Uterus (tissue), 4 donors: ENCODE results near the gene ARSB. TPM values are rescaled to one million over a fixed set of nuclear protein-coding genes. Genes with fewer than 3 reads are reported as not detected.
"Not testable (repeated sequence)": the region's sequence is repeated elsewhere in the genome, so short reads cannot be mapped to it uniquely, and the experiment has no call there.

Source experiments
- DNase-seq, 2 donors: peaks; one replicate each; pipeline ENCODE4 v3.0.0-alpha.2; 2019 to 2020
- H3K27ac ChIP-seq, 2 donors: fragments of 200-600 bp; sonication (generic); 1 replicate in 1 of 2; 2 replicates in 1 of 2; pipeline ENCODE4 v1.5.1; 2016 to 2018
- H3K27me3 ChIP-seq, 2 donors: fragments of 200-600 bp; sonication (generic); one replicate each; pipeline ENCODE4 v1.5.1; 2018 to 2019; ENCODE audit warnings: control low read depth in 1 of 2
- H3K36me3 ChIP-seq, 2 donors: fragments of 200-600 bp; sonication (generic); one replicate each; pipeline ENCODE4 v1.5.1; 2019; ENCODE audit warnings: control low read depth in 1 of 2
- H3K4me1 ChIP-seq, 2 donors: fragments of 200-600 bp; sonication (generic); one replicate each; pipeline ENCODE4 v1.5.1; 2018 to 2019; ENCODE audit warnings: control low read depth in 1 of 2
- H3K4me3 ChIP-seq, 2 donors: fragments of 200-600 bp; sonication (generic); 1 replicate in 1 of 2; 2 replicates in 1 of 2; pipeline ENCODE4 v1.5.1; 2018 to 2019; ENCODE audit warnings: mild to moderate bottlenecking in 1 of 2
- H3K9me3 ChIP-seq, 2 donors: fragments of 200-600 bp; sonication (generic); one replicate each; pipeline ENCODE4 v1.5.1; 2019; ENCODE audit warnings: control low read depth in 1 of 2
- POLR2A ChIP-seq, 2 donors: fragments of 450-650 bp; IDR thresholded peaks; one replicate each; pipeline ENCODE4 v1.6.1; 2016; ENCODE audit warnings: antibody characterized with exemption in 2 of 2, mild to moderate bottlenecking in 1 of 2, moderate library complexity in 1 of 2
- intact Hi-C: fragments of 100-400 bp; cut with DNase I; formaldehyde crosslinking; loops from one replicate; pipeline ENCODE4 v1.15.1; 2023; ENCODE audit warnings: low total_unique reads
- total RNA-seq, 4 donors: library from RNA; depleted of rRNA in 3 of 4; stranded (reverse); fragments of >200 nt in 3 of 4; gene quantifications; one replicate each; pipeline versions ENCODE4 v1.1.0 to v1.2.4, GENCODE V29; 2014 to 2023
- TF ChIP-seq, protein P1 (sequence below), 4 experiments: fragments of 200-600 bp in 2 of 4; fragments of 450-650 bp in 2 of 4; sonication (generic) in 2 of 4; IDR thresholded peaks; one replicate each; pipeline ENCODE4 v1.5.1; 2016 to 2019; ENCODE audit warnings: antibody characterized with exemption in 4 of 4, mild to moderate bottlenecking in 2 of 4, moderate library complexity in 1 of 4
- donor health status: DM: yes; HTN: yes; CAD: no.

Gene ARSB
- total RNA-seq, 4 donors from 2014 or later = 10.0 to 22.7 (median 15.1) TPM

DNA sequence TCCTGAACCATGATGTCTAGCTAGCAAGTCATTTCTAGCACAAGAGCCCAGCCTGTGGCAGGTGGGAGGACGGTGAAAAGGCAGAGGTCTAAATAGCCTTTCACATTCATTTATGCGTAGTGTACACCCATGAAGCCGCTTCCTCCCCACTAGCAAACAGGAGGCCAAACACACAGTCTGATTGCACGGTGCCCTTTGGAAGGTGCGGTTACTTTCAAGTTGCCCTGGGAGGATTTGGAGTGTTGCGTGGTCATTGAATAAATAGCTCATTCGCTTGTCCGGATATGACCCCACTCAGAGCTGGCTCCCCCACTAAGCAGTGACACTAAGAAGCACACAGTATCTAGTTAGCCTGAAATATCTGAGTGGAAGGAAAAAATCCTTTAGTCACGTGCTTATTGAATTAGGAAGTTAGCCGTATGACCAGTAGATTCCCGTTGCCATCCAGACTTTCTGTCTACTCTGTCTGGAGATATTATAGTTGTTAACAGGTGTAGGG, 664 bp upstream of the ARSB start:
- peak in 1 of 2 donors; percentile 38 for DNase-seq

DNA sequence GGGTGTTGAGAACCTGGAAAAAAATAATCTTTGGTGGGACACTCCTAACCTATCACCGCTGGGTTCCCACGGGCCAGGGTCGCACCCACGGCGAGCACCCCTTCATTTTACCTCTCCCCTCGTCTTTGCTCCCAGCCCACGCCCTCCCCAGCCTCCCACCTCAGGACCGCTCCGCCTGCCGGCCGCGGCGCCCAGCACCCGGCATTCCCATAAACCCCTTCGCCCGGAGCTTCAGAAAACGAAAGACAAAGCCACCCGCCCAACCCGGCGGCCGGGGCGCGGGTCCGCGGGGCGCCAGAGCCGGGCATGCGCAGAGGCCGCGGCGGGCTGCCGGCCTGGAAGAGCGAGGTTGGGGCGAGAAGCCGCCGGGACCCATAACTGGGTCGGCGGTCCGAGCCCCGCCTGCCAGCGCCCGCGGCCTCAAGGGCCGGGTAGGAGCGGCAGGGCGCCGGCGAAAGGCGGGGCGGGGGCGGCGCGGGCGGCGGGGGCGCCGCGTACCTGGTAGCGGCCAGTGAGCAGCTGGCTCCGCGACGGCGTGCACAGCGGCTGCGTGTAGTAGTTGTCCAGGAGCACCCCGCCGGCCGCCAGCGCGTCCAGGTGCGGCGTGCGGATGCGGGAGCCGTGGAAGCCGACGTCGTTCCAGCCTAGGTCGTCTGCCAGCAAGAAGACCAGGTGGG, 533 bp downstream of the ARSB start:
- TF ChIP-seq, protein P1, sequence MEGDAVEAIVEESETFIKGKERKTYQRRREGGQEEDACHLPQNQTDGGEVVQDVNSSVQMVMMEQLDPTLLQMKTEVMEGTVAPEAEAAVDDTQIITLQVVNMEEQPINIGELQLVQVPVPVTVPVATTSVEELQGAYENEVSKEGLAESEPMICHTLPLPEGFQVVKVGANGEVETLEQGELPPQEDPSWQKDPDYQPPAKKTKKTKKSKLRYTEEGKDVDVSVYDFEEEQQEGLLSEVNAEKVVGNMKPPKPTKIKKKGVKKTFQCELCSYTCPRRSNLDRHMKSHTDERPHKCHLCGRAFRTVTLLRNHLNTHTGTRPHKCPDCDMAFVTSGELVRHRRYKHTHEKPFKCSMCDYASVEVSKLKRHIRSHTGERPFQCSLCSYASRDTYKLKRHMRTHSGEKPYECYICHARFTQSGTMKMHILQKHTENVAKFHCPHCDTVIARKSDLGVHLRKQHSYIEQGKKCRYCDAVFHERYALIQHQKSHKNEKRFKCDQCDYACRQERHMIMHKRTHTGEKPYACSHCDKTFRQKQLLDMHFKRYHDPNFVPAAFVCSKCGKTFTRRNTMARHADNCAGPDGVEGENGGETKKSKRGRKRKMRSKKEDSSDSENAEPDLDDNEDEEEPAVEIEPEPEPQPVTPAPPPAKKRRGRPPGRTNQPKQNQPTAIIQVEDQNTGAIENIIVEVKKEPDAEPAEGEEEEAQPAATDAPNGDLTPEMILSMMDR (IDR thresholded peaks at IDR 0.05) = peak; percentile 28 to 68 (median 54)
- peak; percentile 59 to 73 for TF ChIP-seq POLR2A (IDR thresholded peaks at IDR 0.05)
- peak; percentile 85 to 86 for DNase-seq
- intact Hi-C loops = no loop called here

More for the DNA sequence above, 664 bp upstream of the ARSB start:
- peak overlapping the region; percentile 71 to 98 for H3K4me3 ChIP-seq
- peak overlapping the region; percentile 100 for H3K27ac ChIP-seq
- intact Hi-C loops = no loop called here
- TF ChIP-seq, protein P1 (IDR thresholded peaks at IDR 0.05) = no peak
- no peak for TF ChIP-seq POLR2A (IDR thresholded peaks at IDR 0.05)
- H3K27me3 ChIP-seq = no peaks in the 10 kb centered on the region
- peaks cover 0 to 9% of the 10 kb centered on the region in 2 donors for H3K4me1 ChIP-seq
- H3K9me3 ChIP-seq = no peaks in the 10 kb centered on the region
- no peaks in the 10 kb centered on the region for H3K36me3 ChIP-seq

DNA sequence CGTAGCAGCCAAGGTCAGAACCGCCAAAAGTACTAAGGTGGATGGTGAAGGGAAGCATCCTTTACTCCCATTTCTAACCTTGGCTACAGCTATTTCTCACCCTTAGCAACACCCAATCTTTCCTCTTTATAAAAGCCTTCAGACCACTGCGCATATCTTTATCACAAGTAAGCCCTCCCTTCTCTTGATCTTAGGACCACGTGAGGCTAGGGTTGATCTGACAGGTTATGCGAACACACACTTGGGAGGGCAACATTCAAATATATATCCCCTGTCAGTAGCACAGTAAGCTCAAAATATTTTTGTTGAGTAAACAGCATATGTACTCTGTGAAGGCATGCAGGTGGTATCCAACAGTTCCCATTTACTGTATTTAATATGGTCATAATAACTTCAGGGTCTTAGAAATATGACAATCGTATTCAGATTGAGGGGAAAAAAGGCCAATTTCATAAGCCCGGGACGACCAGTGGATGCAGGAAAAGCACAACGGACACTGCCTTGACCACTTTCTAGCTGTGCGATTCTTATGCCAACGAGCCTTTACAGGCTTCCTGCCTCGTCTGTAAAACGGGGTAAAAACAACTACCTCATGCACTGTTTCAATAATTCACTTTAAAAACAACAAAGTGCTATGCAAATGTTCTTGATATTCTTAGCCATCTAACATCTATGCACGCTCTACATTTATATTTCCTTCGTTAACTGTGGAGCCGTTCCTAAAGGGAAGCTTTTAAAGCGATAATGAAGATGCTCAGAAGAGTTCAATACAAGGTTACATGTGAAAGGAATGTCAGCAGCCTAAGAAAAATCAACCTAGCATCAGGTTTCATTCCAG, 1.3 kb downstream of the ARSB start:
- TF ChIP-seq, protein P1 (IDR thresholded peaks at IDR 0.05) = no peak
- TF ChIP-seq POLR2A (IDR thresholded peaks at IDR 0.05) = no peak
- H3K9me3 ChIP-seq = no peaks in the 10 kb centered on the region
- intact Hi-C loops = no loop called here
- peaks cover 0 to 9% of the 10 kb centered on the region in 2 donors for H3K4me1 ChIP-seq
- H3K27me3 ChIP-seq = no peaks in the 10 kb centered on the region
- peak overlapping the region; percentile 100 for H3K27ac ChIP-seq
- H3K4me3 ChIP-seq = peak overlapping the region; percentile 71 to 98
- no peak for DNase-seq
- H3K36me3 ChIP-seq = no peaks in the 10 kb centered on the region

More for the DNA sequence above, 533 bp downstream of the ARSB start:
- H3K4me3 ChIP-seq = peak overlapping the region; percentile 71 to 98
- H3K36me3 ChIP-seq = no peaks in the 10 kb centered on the region
- peak overlapping the region; percentile 100 for H3K27ac ChIP-seq
- no peaks in the 10 kb centered on the region for H3K27me3 ChIP-seq
- H3K4me1 ChIP-seq = peaks cover 0 to 9% of the 10 kb centered on the region in 2 donors
- no peaks in the 10 kb centered on the region for H3K9me3 ChIP-seq

DNA sequence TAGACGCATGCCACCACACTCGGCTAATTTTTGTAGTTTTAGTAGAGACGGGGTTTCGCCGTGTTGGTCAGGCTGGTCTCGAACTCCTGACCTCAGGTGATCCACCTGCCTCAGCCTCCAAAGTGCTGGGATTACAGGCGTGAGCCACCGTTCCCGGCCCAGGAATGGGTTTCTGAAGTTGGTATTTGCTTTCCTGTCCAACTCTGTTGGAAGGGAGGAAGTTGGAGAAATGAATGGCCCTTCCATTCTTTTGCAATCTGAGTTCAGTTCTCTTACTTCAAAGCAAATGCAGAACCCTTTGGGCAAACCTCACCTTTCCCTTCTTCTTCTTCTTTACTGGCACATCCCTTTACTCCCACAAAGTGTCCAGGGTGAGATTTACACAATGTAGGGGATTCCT, 1.9 kb downstream of the ARSB start:
- intact Hi-C loops, H3K36me3 ChIP-seq, H3K4me3 ChIP-seq, H3K27me3 ChIP-seq, H3K9me3 ChIP-seq, DNase-seq, H3K4me1 ChIP-seq: not testable (repeated sequence)
- peak overlapping the region; percentile 100 for H3K27ac ChIP-seq

DNA sequence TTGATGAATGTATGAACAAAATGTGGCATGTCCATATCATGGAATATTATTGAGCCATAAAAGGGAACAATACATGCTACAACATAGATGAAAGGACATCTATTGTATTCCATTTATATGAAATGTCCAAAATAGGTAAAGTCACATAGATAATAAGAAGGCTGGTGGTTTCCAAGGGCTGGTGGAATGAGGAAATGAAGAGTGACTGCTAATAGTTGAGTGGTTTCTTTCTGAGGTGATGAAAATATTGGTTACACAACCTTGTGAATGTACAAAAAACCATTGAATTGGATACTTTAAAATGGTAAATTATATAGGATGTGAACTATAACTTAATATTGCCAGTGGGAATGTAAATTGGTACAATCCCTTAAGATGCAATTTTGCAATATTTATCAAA, 5.2 kb downstream of the ARSB start:
- no peaks in the 10 kb centered on the region for H3K36me3 ChIP-seq
- H3K9me3 ChIP-seq = no peaks in the 10 kb centered on the region
- H3K4me3 ChIP-seq = no peak overlapping the region
- peaks cover 0 to 3% of the 10 kb centered on the region in 2 donors for H3K4me1 ChIP-seq
- DNase-seq = no peak
- H3K27me3 ChIP-seq = no peaks in the 10 kb centered on the region
- intact Hi-C loops = no loop called here
- H3K27ac ChIP-seq = no peak overlapping the region
- TF ChIP-seq, protein P1 (IDR thresholded peaks at IDR 0.05) = no peak
- no peak for TF ChIP-seq POLR2A (IDR thresholded peaks at IDR 0.05)
